Measurements from ENCODE around the gene CCDC188. TPM values are rescaled to one million over a fixed set of nuclear protein-coding genes. Genes with fewer than 3 reads are reported as not detected.

CCDC188 gene
- total RNA-seq, 1 experiment from 2014 or later, result 0.84 TPM

GRCh38 chr22:20126284-20127029, 24.4 kb downstream of the CCDC188 start:
- H3K4me3 ChIP-seq, result no peak overlapping the region
- no peaks in the 10 kb centered on the region for H3K27me3 ChIP-seq (replicated peaks)
- H3K9me3 ChIP-seq (replicated peaks), result no peaks in the 10 kb centered on the region
- peaks cover 61% of the 10 kb centered on the region for H3K36me3 ChIP-seq
- no peak overlapping the region for H3K27ac ChIP-seq
- DNase-seq (ENCODE audit: low read depth in 1 of 2, low spot score in 2 of 2), result no peak
- no peaks in the 10 kb centered on the region; the same call in 1 of the 2 replicates for H3K4me1 ChIP-seq (replicated peaks)

- H3K36me3 ChIP-seq, result peaks cover 66% of the 10 kb centered on the region
- H3K9me3 ChIP-seq (replicated peaks), result no peaks in the 10 kb centered on the region
Observed at GRCh38 chr22:20125201-20126174, 25.4 kb downstream of the CCDC188 start.

GRCh38 chr22:20124083-20124787, 26.6 kb downstream of the CCDC188 start:
- Histone ChIP-seq H3K36me3 (peaks cover 79% of the 10 kb centered on the region), H3K4me1 (replicated peaks) (peaks cover under 1% of the 10 kb centered on the region; the same call in 1 of the 2 replicates)

More at GRCh38 chr22:20125201-20126174, 25.4 kb downstream of the CCDC188 start:
- no peaks in the 10 kb centered on the region for H3K27me3 ChIP-seq (replicated peaks)
- DNase-seq (ENCODE audit: low read depth in 1 of 2, low spot score in 2 of 2), result no peak
- no peak overlapping the region for H3K27ac ChIP-seq
- H3K4me1 ChIP-seq (replicated peaks), result no peaks in the 10 kb centered on the region
- no peak overlapping the region for H3K4me3 ChIP-seq

GRCh38 chr22:20123366-20124082, 27.3 kb downstream of the CCDC188 start:
- peaks cover 8% of the 10 kb centered on the region for H3K4me1 ChIP-seq (replicated peaks)
- H3K4me3 ChIP-seq, result no peak overlapping the region
- H3K27ac ChIP-seq, result no peak overlapping the region
- peaks cover 86% of the 10 kb centered on the region for H3K36me3 ChIP-seq
- no peaks in the 10 kb centered on the region for H3K9me3 ChIP-seq (replicated peaks)
- H3K27me3 ChIP-seq (replicated peaks), result no peaks in the 10 kb centered on the region
- DNase-seq (ENCODE audit: low read depth in 1 of 2, low spot score in 2 of 2), result no peak

More at GRCh38 chr22:20124083-20124787, 26.6 kb downstream of the CCDC188 start:
- Histone ChIP-seq H3K27me3 (replicated peaks) (no peaks in the 10 kb centered on the region), H3K27ac (no peak overlapping the region), H3K4me3 (no peak overlapping the region), H3K9me3 (replicated peaks) (no peaks in the 10 kb centered on the region)
- no peak for DNase-seq (ENCODE audit: low read depth in 1 of 2, low spot score in 2 of 2)

GRCh38 chr22:20121856-20122415, 28.9 kb downstream of the CCDC188 start:
- H3K27me3 ChIP-seq (replicated peaks), result no peaks in the 10 kb centered on the region
- H3K4me1 ChIP-seq (replicated peaks), result peaks cover 10% of the 10 kb centered on the region
- H3K9me3 ChIP-seq (replicated peaks), result no peaks in the 10 kb centered on the region
- no peak overlapping the region for H3K27ac ChIP-seq
- DNase-seq (ENCODE audit: low read depth in 1 of 2, low spot score in 2 of 2), result no peak
- H3K4me3 ChIP-seq, result no peak overlapping the region
- peaks cover 83% of the 10 kb centered on the region for H3K36me3 ChIP-seq

GRCh38 chr22:20118300-20119020, 32.4 kb downstream of the CCDC188 start:
- H3K9me3 ChIP-seq (replicated peaks), result no peaks in the 10 kb centered on the region
- no peak for DNase-seq (ENCODE audit: low read depth in 1 of 2, low spot score in 2 of 2)
- no peaks in the 10 kb centered on the region for H3K27me3 ChIP-seq (replicated peaks)
- H3K27ac ChIP-seq, result peak overlapping the region; percentile 50; the same call in 1 of the 2 replicates
- peaks cover 81% of the 10 kb centered on the region for H3K36me3 ChIP-seq
- H3K4me1 ChIP-seq (replicated peaks), result peaks cover 21% of the 10 kb centered on the region
- peak overlapping the region; percentile 80 for H3K4me3 ChIP-seq

- H3K4me3 ChIP-seq, result peak overlapping the region; percentile 80
- H3K9me3 ChIP-seq (replicated peaks), result no peaks in the 10 kb centered on the region
- DNase-seq (ENCODE audit: low read depth in 1 of 2, low spot score in 2 of 2), result peak in 1 of 2 experiments; percentile 24
- H3K36me3 ChIP-seq, result peaks cover 85% of the 10 kb centered on the region
- peak overlapping the region; percentile 50 for H3K27ac ChIP-seq
- H3K4me1 ChIP-seq (replicated peaks), result peaks cover 21% of the 10 kb centered on the region
- no peaks in the 10 kb centered on the region for H3K27me3 ChIP-seq (replicated peaks)
Observed at GRCh38 chr22:20117633-20118299, 33.1 kb downstream of the CCDC188 start.

GRCh38 chr22:20116951-20117632, 33.8 kb downstream of the CCDC188 start, which contains the start of gene TRMT2A:
TRMT2A (minus strand) TSS chr22:20117226; CDS start chr22:20116906, 320 bp downstream.
- Histone ChIP-seq H3K4me3 (peak within 1 kb of the TSS; percentile 80), H3K4me1 (replicated peaks) (peaks cover 21% of the 10 kb centered on the region), H3K27ac (peak within 1 kb of the TSS; percentile 61), H3K27me3 (replicated peaks) (no peaks in the 10 kb centered on the region), H3K9me3 (replicated peaks) (no peaks in the 10 kb centered on the region), H3K36me3 (peaks cover 88% of the 10 kb centered on the region)
- DNase-seq (ENCODE audit: low read depth in 1 of 2, low spot score in 2 of 2), result peak; percentile 97 to 98

- H3K4me3 ChIP-seq, result peak overlapping the region; percentile 80
- H3K27ac ChIP-seq, result peak overlapping the region; percentile 61
- DNase-seq (ENCODE audit: low read depth in 1 of 2, low spot score in 2 of 2), result no peak
- peaks cover 90% of the 10 kb centered on the region for H3K36me3 ChIP-seq
- H3K4me1 ChIP-seq (replicated peaks), result peaks cover 21% of the 10 kb centered on the region
- H3K27me3 ChIP-seq (replicated peaks), result no peaks in the 10 kb centered on the region
- H3K9me3 ChIP-seq (replicated peaks), result no peaks in the 10 kb centered on the region
Observed at GRCh38 chr22:20116376-20116950, 34.4 kb downstream of the CCDC188 start.

- Histone ChIP-seq H3K36me3 (peaks cover 90% of the 10 kb centered on the region), H3K9me3 (replicated peaks) (no peaks in the 10 kb centered on the region), H3K4me3 (peak within 1 kb of the TSS; percentile 80), H3K27ac (peak within 1 kb of the TSS; percentile 61), H3K4me1 (replicated peaks) (peaks cover 21% of the 10 kb centered on the region), H3K27me3 (replicated peaks) (no peaks in the 10 kb centered on the region)
- DNase-seq (ENCODE audit: low read depth in 1 of 2, low spot score in 2 of 2), result no peak
Observed at GRCh38 chr22:20115691-20116375, 35.0 kb downstream of the CCDC188 start, which contains the start of gene RANBP1. RANBP1 (plus strand) TSS chr22:20116104; CDS start chr22:20116185, 81 bp downstream.
